ENCODE measurements around the gene ZFAND3.

- TF ChIP-seq CTCF (IDR thresholded peaks at IDR 0.05; ENCODE audit: low read length), result no peak
- no peak for TF ChIP-seq EZH2 (optimal IDR thresholded peaks at IDR 0.05; ENCODE audit: low read depth, low read length)
- no peak for TF ChIP-seq EZH2phosphoT487 (IDR thresholded peaks at IDR 0.05; ENCODE audit: low read length)
Measured at GRCh38 chr6:37972994-37973757, 153.6 kb downstream of the ZFAND3 start.
